GM19043 (cell line): ENCODE measurements around the gene ATAD3A.
"Not testable (repeated sequence)": the region's sequence is repeated elsewhere in the genome, so short reads cannot be mapped to it uniquely, and the experiment has no call there.

Experiments used
- ATAC-seq: cut with Tn5 transposase; IDR thresholded peaks from one replicate; pipeline ENCODE4 v1.9.1; 2021; ENCODE audit warnings: low read depth; ENCODE audit not compliant: unreplicated experiment

Gene ATAD3A

GRCh38 chr1:1552263-1552639 lies 40.3 kb downstream of the ATAD3A start:
- ATAC-seq, result no peak

- ATAC-seq, result no peak
These were observed 42.0 kb downstream of the ATAD3A start for GRCh38 chr1:1553821-1554494.

- no peak for ATAC-seq
These were observed 42.6 kb downstream of the ATAD3A start for GRCh38 chr1:1554550-1554925.

GRCh38 chr1:1554926-1555915 lies 43.3 kb downstream of the ATAD3A start:
- no peak for ATAC-seq

- no peak for ATAC-seq
These were observed 44.5 kb downstream of the ATAD3A start for GRCh38 chr1:1556505-1556904.

- not testable (repeated sequence) for ATAC-seq
These were observed 45.0 kb downstream of the ATAD3A start for GRCh38 chr1:1556961-1557360.

- ATAC-seq, result not testable (repeated sequence)
These were observed 45.7 kb downstream of the ATAD3A start for GRCh38 chr1:1557688-1558087.

- ATAC-seq, result no peak
These were observed 46.6 kb downstream of the ATAD3A start for GRCh38 chr1:1558591-1558990.

GRCh38 chr1:1559066-1559465 lies 47.1 kb downstream of the ATAD3A start:
- ATAC-seq, result no peak

- no peak for ATAC-seq
These were observed 48.2 kb downstream of the ATAD3A start for GRCh38 chr1:1560178-1560577.

GRCh38 chr1:1561801-1562470 lies 50.0 kb downstream of the ATAD3A start:
- no peak for ATAC-seq

GRCh38 chr1:1562556-1563195 lies 50.7 kb downstream of the ATAD3A start:
- ATAC-seq, result no peak

- ATAC-seq, result no peak
These were observed 51.7 kb downstream of the ATAD3A start for GRCh38 chr1:1563688-1564087.

- ATAC-seq, result no peak
These were observed 52.3 kb downstream of the ATAD3A start for GRCh38 chr1:1564268-1564667.

- no peak for ATAC-seq
These were observed 53.4 kb downstream of the ATAD3A start for GRCh38 chr1:1565340-1565739.

GRCh38 chr1:1567152-1567875 lies 55.4 kb downstream of the ATAD3A start:
- no peak for ATAC-seq

GRCh38 chr1:1567891-1568291 lies 55.9 kb downstream of the ATAD3A start:
- no peak for ATAC-seq

GRCh38 chr1:1569341-1569740 lies 57.4 kb downstream of the ATAD3A start:
- no peak for ATAC-seq

GRCh38 chr1:1573843-1574720 lies 62.1 kb downstream of the ATAD3A start:
- peak; percentile 54 for ATAC-seq
